HG02870 (cell line): ENCODE measurements around the gene RGL1.
"Not testable (repeated sequence)": the region's sequence is repeated elsewhere in the genome, so short reads cannot be mapped to it uniquely, and the experiment has no call there.

ENCODE experiments used
- ATAC-seq: cut with Tn5 transposase; IDR thresholded peaks from one replicate; pipeline ENCODE4 v1.9.1; 2021; ENCODE audit warnings: mild to moderate bottlenecking, moderate library complexity; ENCODE audit not compliant: unreplicated experiment

Gene RGL1

DNA sequence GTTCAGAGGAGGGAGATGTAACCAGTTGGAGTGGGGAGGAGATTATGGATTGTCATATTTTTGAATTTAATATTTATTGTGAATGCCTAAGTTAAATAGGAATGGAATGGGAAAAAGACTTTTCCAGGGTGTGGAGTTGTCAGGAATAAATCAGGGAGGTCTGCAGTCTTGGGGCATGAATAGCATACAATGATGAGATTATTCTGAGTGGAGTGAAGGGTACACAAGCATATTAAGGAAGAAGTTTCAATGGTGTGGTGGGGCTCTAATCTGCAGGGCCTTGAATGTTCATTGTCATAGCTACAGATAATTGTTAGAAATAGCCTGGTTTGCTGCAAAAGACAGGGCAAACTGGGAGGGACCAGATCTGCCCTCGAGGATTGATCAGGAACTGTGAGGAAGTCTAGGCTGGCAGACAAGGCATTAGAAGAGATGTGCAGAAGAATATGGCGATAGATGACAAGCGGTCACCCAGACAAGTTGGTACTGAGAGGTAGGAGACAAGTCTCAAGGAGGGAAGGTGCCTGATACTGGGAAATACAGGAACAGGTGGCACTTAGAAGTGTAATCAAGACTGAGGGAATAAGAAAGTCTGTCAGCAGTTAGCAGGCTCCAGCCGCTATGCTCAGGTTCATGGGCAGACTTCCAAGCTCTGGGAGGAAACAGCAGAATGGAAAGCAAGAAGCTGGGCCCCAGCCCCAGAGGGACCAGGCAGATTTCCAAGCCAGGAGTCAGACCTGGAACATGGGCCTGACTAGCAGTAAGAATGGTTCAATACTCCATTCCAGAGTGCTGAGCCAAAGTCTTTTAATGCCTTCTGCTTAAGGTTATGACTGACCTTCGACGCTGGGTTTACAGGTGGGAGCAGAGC lies 20.9 kb upstream of the RGL1 start:
- ATAC-seq = no peak

DNA sequence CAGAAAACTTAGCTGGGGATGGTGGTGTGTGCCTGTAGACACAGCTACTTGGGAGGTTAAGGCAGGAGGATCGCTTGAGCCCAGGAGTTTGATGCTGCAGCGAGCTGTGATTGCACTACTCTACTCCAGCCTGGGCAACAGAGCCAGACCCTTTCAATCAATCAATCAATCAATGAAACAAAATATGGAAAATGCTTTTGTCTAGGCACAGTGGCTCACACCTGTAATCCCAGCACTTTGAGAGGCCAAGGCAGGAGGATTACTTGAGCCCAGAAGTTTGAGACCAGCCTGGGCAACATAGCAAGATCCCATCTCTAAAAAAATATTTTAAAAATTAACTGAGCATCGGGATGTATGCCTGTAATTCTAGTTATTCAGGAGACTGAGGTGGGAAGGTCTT lies 19.0 kb upstream of the RGL1 start:
- not testable (repeated sequence) for ATAC-seq

GRCh38 chr1:183787704-183788103 lies 17.2 kb upstream of the RGL1 start:
- ATAC-seq = peak; percentile 57

DNA sequence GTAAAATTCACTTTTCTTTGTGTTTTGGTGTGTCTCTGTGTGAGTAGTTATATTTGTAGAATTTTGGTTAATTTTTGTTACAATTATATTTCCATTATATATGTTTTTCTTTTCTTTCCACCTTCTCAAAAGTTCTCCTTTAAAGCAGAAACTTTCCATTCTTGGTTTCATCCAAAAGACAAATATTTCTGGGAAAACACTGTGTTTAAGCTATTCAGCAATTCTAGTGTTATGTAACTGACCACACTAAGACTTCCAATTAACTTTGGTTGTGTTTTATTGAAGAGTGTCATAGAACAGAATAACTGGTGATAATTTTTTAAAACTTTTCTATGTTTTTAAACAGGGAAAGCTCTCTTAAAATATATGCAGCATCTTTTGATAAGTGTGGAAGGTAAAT lies 13.6 kb upstream of the RGL1 start:
- ATAC-seq = no peak

GRCh38 chr1:183792300-183792699 lies 12.6 kb upstream of the RGL1 start:
- no peak for ATAC-seq

DNA sequence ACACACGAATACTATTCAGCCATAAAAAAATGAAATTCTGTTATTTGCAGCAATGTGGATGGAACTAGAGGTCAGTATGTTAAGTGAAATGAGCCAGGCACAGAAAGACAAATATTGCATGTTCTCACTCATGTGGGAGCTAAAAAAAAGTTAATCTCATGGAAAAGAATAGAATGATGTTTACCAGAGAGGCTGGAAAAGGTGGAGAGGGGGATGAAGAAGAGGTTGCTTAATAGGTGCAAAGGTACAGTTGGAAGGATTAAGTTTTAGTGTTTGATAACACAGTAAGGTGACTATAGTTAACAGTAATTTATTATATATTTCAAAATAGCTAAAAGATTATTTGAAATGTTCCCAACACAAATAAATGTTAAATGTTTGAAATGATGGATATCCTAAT lies 10.8 kb upstream of the RGL1 start:
- ATAC-seq = no peak

- no peak for ATAC-seq
Observed at GRCh38 chr1:183800449-183800848, 4.5 kb upstream of the RGL1 start.

DNA sequence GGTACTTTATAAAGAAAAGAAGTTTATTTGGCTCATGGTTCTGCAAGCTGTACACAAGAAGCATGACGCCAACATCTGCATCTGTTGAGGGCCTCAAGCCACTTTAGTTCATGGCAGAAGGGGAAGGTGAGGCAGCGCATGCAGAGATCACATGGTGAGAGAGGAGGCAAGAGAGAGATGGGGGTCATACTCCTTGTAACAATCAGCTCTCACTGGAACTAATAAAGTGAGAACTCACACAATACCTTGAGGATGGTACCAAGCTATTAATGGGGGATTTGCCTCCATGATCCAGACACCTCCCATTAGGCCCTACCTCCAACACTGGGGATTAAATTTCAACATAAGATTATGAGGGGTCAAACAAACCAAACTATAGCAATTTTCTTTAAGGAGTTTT lies 3.3 kb upstream of the RGL1 start:
- ATAC-seq = no peak

GRCh38 chr1:183804387-183804786 lies 533 bp upstream of the RGL1 start:
- no peak for ATAC-seq

DNA sequence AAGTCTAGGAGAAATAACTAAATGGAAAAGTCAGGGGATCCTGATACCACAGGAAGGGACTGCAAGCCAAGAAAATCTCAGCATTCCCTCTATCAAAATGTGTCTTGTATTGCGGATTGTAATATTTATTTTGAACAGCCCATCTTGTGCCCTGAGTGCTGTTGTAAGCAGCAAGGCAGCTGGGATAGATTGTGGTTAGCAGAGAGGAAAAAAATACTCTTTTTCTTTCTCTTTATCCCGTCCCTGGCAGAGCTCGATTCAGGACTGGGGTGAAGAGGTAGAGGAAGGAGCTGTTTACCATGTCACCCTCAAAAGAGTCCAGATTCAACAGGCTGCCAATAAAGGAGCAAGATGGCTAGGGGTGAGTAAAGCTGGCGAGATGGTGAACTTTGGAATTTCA lies 1.2 kb downstream of the RGL1 start:
- ATAC-seq = no peak

DNA sequence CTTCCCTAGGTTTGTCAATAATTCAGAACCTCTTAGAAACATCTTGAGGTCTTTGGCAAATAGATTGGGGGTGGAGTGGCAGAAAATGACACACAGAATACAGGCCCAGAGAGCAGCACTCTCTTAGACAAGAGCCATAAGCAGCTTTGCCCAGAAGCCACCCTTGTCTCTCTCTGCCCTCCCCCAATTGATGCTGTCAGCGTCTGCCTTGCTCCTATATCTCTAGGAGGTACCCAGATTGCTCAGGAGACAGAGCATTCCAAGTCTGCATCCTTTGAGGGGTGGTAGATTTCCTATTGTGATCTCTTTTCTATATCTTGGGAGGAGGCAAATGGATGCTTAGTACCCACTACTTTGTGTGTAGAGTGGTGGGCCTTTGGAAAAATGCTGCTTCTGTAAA lies 1.8 kb downstream of the RGL1 start:
- ATAC-seq = no peak

GRCh38 chr1:183807549-183808168 lies 2.7 kb downstream of the RGL1 start:
- ATAC-seq = peak; percentile 74

DNA sequence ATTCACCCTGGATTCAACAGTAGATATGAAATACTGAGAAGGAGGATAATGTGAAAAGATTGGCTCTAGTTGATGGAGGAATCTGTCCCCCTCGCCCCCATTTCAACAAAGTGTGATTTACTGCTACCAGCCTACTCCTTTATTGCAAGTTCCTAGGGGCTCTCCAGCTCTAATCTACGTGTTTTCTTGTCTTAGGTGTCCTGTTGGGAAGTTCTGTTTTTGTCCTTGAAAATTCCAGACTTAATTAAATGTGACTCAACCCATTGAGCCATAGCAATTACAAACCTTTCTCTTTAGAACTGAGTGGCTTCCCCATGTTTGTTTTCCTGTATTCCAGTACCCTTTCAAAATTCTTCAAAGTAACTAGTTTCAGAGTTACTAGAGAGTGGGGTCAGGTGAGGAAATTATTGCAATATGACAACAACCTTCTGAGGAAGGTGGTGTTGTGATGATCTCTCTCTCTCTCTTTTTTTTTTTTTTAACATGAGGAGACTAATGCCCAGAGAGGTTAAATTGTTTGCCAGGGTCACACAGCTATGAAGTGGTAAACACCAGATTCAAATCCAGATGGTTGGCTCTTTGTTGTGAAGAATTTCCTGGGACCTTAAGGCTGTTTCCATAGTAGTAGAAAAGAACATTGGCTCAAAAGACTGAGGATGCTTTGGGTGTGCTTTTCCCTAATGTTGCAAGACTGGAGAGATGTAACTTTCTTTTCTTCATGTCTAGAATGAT lies 3.5 kb downstream of the RGL1 start:
- ATAC-seq = no peak

- no peak for ATAC-seq
Observed at GRCh38 chr1:183810121-183810520, 5.2 kb downstream of the RGL1 start.

- no peak for ATAC-seq
Observed at GRCh38 chr1:183810756-183811544, 6.0 kb downstream of the RGL1 start.

DNA sequence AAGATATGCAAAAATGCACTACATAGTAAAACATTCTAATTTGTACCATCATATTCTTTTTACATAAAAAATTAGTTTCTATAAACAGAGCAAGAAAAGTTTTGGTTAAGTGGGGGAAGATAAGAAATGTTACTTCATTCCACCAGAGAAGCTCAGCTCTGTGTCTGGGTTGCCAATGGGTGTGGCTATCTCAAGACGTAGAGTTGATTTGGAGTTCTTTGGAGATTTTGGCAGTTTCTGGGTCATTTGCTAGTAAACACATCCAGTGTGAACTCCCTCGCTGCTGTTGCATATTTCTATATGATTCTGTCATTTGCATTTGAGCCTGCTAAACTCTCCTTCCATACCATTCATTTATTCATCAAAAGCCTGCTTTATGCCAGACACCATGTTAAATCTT lies 7.2 kb downstream of the RGL1 start:
- no peak for ATAC-seq

DNA sequence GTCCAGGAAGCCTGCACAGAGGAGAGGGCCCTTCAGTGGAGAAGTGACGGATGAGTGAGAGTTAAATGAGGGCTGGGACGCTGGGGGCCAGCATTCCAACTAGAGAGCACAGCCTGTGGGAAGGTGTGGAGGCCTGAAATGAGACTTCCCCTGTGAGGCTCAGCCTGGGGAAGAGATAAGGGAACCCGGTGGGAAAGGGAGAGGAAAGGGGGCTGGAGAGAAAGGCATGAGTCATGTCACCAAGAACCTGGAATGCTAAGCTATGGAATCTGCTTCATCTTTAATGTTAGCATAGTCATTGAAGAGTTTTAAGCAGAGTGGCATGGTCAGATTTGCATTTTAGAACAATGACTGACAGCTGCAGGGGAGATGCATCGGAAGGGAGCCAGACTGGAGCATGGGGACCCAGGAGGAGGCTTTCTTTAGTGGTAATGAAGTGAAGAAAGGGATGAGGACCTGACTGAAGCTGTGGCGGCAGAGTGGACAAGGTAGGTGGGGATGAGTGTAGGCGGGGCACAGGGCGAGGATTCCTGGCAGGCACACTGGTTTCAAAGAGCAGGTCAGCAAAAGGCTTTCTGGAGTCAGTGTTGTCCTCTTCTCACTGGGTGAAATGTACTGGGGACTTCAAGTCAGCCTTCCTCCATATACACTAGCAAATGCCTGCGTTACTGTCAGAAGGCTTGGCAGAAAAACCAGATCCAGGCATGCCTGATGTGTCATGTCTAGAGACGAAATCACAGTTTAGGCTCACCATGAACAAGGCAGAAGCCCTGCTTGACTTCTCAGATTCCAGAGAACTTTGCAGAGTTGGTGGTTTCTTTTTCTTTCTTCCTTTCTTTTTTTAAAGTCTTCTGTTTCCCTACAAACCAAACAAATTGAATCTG lies 8.0 kb downstream of the RGL1 start:
- ATAC-seq = no peak

GRCh38 chr1:183814121-183814681 lies 9.3 kb downstream of the RGL1 start:
- no peak for ATAC-seq

DNA sequence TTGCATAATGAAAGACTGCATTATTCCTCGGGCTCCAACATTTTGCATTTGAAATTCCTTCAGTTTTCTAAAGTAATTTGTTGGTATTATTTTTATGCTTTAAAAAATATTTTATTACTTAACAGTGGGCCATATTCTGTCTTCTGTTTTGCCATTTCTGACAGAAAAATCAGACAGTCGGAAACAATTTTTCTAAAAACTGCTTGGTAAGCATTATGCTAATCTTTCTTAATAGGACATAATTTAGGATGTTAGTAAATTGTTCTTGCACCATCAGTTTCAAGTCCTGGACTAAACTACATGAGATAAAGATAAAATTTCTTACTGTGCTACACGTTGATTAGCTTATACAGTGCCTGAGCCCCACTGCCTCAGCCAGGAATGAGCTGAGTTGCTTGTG lies 11.2 kb downstream of the RGL1 start:
- ATAC-seq = no peak
